AML-193 (cell line): Measurements from ENCODE around the gene RIPOR2.
"Not testable (repeated sequence)": the region's sequence is repeated elsewhere in the genome, so short reads cannot be mapped to it uniquely, and the experiment has no call there.

Experiments used
- DNase-seq, 2 experiments: peaks; one replicate each; lab custom pipeline; 2025; lab: John Stamatoyannopoulos, UW

The RIPOR2 gene

GRCh38 chr6:24903681-24904080 is 32.1 kb downstream of the RIPOR2 start:
- DNase-seq: no peak

GRCh38 chr6:24902782-24903181 is 33.0 kb downstream of the RIPOR2 start:
- no peak for DNase-seq

- no peak for DNase-seq
Observed at GRCh38 chr6:24901698-24902328, 33.9 kb downstream of the RIPOR2 start.

GRCh38 chr6:24900917-24901697 is 34.7 kb downstream of the RIPOR2 start:
- DNase-seq: no peak

- DNase-seq: no peak
Observed at GRCh38 chr6:24899997-24900325, 35.8 kb downstream of the RIPOR2 start.

GRCh38 chr6:24899136-24899996 is 36.4 kb downstream of the RIPOR2 start:
- DNase-seq: no peak

- DNase-seq: no peak
Observed at GRCh38 chr6:24898676-24899075, 37.1 kb downstream of the RIPOR2 start.

GRCh38 chr6:24897186-24897585 is 38.6 kb downstream of the RIPOR2 start:
- DNase-seq: no peak

- DNase-seq: no peak
Observed at GRCh38 chr6:24893342-24893850, 42.4 kb downstream of the RIPOR2 start.

- DNase-seq: no peak
Observed at GRCh38 chr6:24891004-24891403, 44.8 kb downstream of the RIPOR2 start.

- no peak for DNase-seq
Observed at GRCh38 chr6:24890471-24890870, 45.3 kb downstream of the RIPOR2 start.

- DNase-seq: no peak
Observed at GRCh38 chr6:24888715-24889370, 46.9 kb downstream of the RIPOR2 start.

- DNase-seq: no peak
Observed at GRCh38 chr6:24887545-24888140, 48.1 kb downstream of the RIPOR2 start.

GRCh38 chr6:24883618-24884017 is 52.1 kb downstream of the RIPOR2 start:
- no peak for DNase-seq

- DNase-seq: no peak
Observed at GRCh38 chr6:24882835-24883555, 52.8 kb downstream of the RIPOR2 start.

- no peak for DNase-seq
Observed at GRCh38 chr6:24882295-24882694, 53.5 kb downstream of the RIPOR2 start.

GRCh38 chr6:24881376-24881775 is 54.4 kb downstream of the RIPOR2 start:
- DNase-seq: no peak

GRCh38 chr6:24880451-24880850 is 55.3 kb downstream of the RIPOR2 start:
- DNase-seq: no peak

- DNase-seq: no peak
Observed at GRCh38 chr6:24879351-24879750, 56.4 kb downstream of the RIPOR2 start.

- not testable (repeated sequence) for DNase-seq
Observed at GRCh38 chr6:24877747-24878146, 58.0 kb downstream of the RIPOR2 start.
